SK-N-SH (cell line): ENCODE measurements around the gene ANKS6.

Experiments
- EP300 ChIP-seq, 2 experiments: IDR thresholded peaks; 2 replicates each; pipeline versions ENCODE4 v1.4.0 to v1.6.1; 2012; ENCODE audit warnings: borderline replicate concordance in 1 of 2, low read depth in 1 of 2, low read length in 1 of 2
- EZH2phosphoT487 ChIP-seq: fragments of 200-600 bp; sonication (generic); IDR thresholded peaks from 2 replicates; pipeline ENCODE4 v1.6.1; 2017; ENCODE audit warnings: low read depth, mixed run types, mild to moderate bottlenecking, antibody characterized with exemption, moderate library complexity, borderline replicate concordance
- GABPA ChIP-seq: IDR thresholded peaks from 2 replicates; pipeline ENCODE4 v1.4.0; 2012; ENCODE audit warnings: low read depth, mild to moderate bottlenecking
- JUND ChIP-seq: IDR thresholded peaks from 2 replicates; pipeline ENCODE4 v1.4.0; 2012
- MEF2A ChIP-seq: IDR thresholded peaks from 2 replicates; pipeline ENCODE4 v1.4.0; 2012; ENCODE audit warnings: low read depth, borderline replicate concordance
- POLR2AphosphoS5 ChIP-seq: IDR thresholded peaks from 2 replicates; pipeline ENCODE4 v1.6.1; 2012; ENCODE audit warnings: low read depth, low read length
- TAF1 ChIP-seq: IDR thresholded peaks from 2 replicates; pipeline ENCODE4 v1.6.1; 2012; ENCODE audit warnings: low read depth, mild to moderate bottlenecking, low read length, moderate library complexity, borderline replicate concordance
- YY1 ChIP-seq: IDR thresholded peaks from 2 replicates; pipeline ENCODE4 v1.4.0; 2012; ENCODE audit warnings: low read depth, mild to moderate bottlenecking
- TF ChIP-seq, protein P1 (sequence below): fragments of 200-600 bp; sonication (generic); IDR thresholded peaks from 2 replicates; pipeline ENCODE4 v1.6.1; 2017; ENCODE audit warnings: antibody characterized with exemption, mild to moderate bottlenecking, moderate library complexity
- TF ChIP-seq, protein P2 (sequence below): IDR thresholded peaks from 2 replicates; pipeline ENCODE4 v1.6.1; 2012; ENCODE audit warnings: mild to moderate bottlenecking, low read depth, low read length, moderate library complexity
- TF ChIP-seq, protein P3 (sequence below): IDR thresholded peaks from 2 replicates; pipeline ENCODE4 v1.4.0; 2012; ENCODE audit warnings: low read depth, borderline replicate concordance
- TF ChIP-seq, protein P4 (sequence below): IDR thresholded peaks from 2 replicates; pipeline ENCODE4; 2012

DNA sequence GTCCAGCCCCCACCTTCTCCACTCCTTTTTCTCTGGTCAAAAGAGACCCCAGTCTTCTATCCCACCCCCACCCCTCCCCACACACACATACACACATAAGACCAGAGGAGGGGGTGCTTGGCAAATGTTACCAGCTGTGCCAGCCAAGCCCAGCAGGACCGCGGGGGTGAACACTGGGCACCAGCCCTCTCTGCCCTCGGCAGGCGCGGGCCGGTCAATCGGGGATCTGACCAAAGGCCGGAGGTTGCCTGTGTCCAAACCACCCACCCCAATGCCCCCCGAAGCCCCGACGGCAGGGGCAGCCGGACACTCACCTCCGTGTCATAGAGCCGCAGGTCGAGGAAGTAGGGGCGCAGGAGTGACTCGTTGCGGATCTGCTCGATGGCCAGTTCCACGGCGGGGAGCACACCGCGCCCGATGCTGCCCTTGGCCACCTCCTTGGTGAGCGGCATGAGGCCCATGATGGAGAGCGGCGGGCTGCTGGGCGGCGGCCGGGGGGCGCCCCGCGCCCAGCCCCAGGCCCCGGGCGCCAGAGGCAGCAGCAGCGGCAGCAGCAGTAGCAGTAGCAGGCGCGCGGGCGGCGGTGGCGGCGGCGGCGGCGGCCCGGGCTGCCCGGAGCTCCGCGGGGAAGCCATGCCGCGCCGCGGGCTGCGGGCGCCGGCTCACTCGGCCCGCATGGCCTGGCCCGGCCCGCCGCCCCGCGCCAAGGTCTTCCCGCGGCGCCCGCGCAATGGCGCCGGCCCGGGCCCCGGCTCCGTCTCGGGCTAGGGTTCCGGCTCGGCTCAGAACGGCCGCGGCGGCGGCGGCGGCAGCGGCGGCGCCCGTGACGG is 88.0 kb downstream of the ANKS6 start:
- TF ChIP-seq, protein P1, sequence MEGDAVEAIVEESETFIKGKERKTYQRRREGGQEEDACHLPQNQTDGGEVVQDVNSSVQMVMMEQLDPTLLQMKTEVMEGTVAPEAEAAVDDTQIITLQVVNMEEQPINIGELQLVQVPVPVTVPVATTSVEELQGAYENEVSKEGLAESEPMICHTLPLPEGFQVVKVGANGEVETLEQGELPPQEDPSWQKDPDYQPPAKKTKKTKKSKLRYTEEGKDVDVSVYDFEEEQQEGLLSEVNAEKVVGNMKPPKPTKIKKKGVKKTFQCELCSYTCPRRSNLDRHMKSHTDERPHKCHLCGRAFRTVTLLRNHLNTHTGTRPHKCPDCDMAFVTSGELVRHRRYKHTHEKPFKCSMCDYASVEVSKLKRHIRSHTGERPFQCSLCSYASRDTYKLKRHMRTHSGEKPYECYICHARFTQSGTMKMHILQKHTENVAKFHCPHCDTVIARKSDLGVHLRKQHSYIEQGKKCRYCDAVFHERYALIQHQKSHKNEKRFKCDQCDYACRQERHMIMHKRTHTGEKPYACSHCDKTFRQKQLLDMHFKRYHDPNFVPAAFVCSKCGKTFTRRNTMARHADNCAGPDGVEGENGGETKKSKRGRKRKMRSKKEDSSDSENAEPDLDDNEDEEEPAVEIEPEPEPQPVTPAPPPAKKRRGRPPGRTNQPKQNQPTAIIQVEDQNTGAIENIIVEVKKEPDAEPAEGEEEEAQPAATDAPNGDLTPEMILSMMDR, result no peak
- TF ChIP-seq TAF1 (no peak), POLR2AphosphoS5 (no peak), GABPA (no peak), EP300 (IDR thresholded peaks at IDR 0.05; ENCODE audit: borderline replicate concordance in 1 of 2, low read depth in 1 of 2, low read length in 1 of 2) (no peak), JUND (no peak), MEF2A (no peak), EZH2phosphoT487 (no peak), YY1 (no peak)
- TF ChIP-seq, protein P2, sequence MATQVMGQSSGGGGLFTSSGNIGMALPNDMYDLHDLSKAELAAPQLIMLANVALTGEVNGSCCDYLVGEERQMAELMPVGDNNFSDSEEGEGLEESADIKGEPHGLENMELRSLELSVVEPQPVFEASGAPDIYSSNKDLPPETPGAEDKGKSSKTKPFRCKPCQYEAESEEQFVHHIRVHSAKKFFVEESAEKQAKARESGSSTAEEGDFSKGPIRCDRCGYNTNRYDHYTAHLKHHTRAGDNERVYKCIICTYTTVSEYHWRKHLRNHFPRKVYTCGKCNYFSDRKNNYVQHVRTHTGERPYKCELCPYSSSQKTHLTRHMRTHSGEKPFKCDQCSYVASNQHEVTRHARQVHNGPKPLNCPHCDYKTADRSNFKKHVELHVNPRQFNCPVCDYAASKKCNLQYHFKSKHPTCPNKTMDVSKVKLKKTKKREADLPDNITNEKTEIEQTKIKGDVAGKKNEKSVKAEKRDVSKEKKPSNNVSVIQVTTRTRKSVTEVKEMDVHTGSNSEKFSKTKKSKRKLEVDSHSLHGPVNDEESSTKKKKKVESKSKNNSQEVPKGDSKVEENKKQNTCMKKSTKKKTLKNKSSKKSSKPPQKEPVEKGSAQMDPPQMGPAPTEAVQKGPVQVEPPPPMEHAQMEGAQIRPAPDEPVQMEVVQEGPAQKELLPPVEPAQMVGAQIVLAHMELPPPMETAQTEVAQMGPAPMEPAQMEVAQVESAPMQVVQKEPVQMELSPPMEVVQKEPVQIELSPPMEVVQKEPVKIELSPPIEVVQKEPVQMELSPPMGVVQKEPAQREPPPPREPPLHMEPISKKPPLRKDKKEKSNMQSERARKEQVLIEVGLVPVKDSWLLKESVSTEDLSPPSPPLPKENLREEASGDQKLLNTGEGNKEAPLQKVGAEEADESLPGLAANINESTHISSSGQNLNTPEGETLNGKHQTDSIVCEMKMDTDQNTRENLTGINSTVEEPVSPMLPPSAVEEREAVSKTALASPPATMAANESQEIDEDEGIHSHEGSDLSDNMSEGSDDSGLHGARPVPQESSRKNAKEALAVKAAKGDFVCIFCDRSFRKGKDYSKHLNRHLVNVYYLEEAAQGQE, result no peak
- TF ChIP-seq, protein P3, sequence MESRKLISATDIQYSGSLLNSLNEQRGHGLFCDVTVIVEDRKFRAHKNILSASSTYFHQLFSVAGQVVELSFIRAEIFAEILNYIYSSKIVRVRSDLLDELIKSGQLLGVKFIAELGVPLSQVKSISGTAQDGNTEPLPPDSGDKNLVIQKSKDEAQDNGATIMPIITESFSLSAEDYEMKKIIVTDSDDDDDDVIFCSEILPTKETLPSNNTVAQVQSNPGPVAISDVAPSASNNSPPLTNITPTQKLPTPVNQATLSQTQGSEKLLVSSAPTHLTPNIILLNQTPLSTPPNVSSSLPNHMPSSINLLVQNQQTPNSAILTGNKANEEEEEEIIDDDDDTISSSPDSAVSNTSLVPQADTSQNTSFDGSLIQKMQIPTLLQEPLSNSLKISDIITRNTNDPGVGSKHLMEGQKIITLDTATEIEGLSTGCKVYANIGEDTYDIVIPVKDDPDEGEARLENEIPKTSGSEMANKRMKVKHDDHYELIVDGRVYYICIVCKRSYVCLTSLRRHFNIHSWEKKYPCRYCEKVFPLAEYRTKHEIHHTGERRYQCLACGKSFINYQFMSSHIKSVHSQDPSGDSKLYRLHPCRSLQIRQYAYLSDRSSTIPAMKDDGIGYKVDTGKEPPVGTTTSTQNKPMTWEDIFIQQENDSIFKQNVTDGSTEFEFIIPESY, result no peak
- TF ChIP-seq, protein P4, sequence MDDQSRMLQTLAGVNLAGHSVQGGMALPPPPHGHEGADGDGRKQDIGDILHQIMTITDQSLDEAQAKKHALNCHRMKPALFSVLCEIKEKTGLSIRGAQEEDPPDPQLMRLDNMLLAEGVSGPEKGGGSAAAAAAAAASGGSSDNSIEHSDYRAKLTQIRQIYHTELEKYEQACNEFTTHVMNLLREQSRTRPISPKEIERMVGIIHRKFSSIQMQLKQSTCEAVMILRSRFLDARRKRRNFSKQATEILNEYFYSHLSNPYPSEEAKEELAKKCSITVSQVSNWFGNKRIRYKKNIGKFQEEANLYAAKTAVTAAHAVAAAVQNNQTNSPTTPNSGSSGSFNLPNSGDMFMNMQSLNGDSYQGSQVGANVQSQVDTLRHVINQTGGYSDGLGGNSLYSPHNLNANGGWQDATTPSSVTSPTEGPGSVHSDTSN, result no peak
